Upper lobe of right lung (tissue), 1 donor: ENCODE data around the gene SLC8A3. TPM values are rescaled to one million over a fixed set of nuclear protein-coding genes. Genes with fewer than 3 reads are reported as not detected.
A peak's percentile ranks its signal among the peaks of the same experiment; 100 is the strongest.

Experiments
- ATAC-seq: fragments of 200-7000 bp; cut with Tn5 transposase; one replicate; pipeline ENCODE4 v1.9.1; 2020; ENCODE audit warnings: mild to moderate bottlenecking, moderate library complexity
- DNase-seq: peaks from one replicate; pipeline ENCODE4 v3.0.0-alpha.2; 2020
- H3K27ac ChIP-seq: fragments of 200-600 bp; one replicate; pipeline ENCODE4 v1.8.0; 2022
- H3K27me3 ChIP-seq: fragments of 200-600 bp; one replicate; pipeline ENCODE4 v1.8.0; 2022; ENCODE audit warnings: mild to moderate bottlenecking
- H3K36me3 ChIP-seq: fragments of 200-600 bp; one replicate; pipeline ENCODE4 v1.8.0; 2022
- H3K4me1 ChIP-seq: fragments of 200-600 bp; one replicate; pipeline ENCODE4 v1.8.0; 2022
- H3K4me3 ChIP-seq: fragments of 200-600 bp; one replicate; pipeline ENCODE4 v1.8.0; 2022; ENCODE audit warnings: mild to moderate bottlenecking
- H3K9me3 ChIP-seq: fragments of 200-600 bp; one replicate; pipeline ENCODE4 v1.8.0; 2022
- CTCF ChIP-seq: fragments of 200-600 bp; IDR thresholded peaks from one replicate; pipeline ENCODE4 v1.8.0; 2022; ENCODE audit warnings: antibody characterized with exemption
- intact Hi-C: fragments of 100-400 bp; cut with DNase I; formaldehyde crosslinking; loops from one replicate; pipeline ENCODE4 v1.11.0; 2022
- total RNA-seq: library from RNA; stranded (reverse); fragmentation: NEBNext Ultra II Directional; extraction: Animal tissue kit (Norgen Biotek cat#: 25700); gene quantifications from one replicate; pipeline ENCODE4 v1.2.1, GENCODE V29; 2021
- donor health status: DM: no; HTN: yes; CAD: no; lungs with severe emphysema.

Gene SLC8A3
- total RNA-seq, 1 donor from 2014 or later, result 1.8 TPM

GRCh38 chr14:70048313-70048654 lies 140.5 kb downstream of the SLC8A3 start:
- H3K4me3 ChIP-seq, result no peak overlapping the region
- no peak for TF ChIP-seq CTCF
- no peak overlapping the region for H3K27ac ChIP-seq
- no peaks in the 10 kb centered on the region for H3K36me3 ChIP-seq
- peaks cover 13% of the 10 kb centered on the region for H3K27me3 ChIP-seq
- intact Hi-C loops, result no loop called here
- no peaks in the 10 kb centered on the region for H3K9me3 ChIP-seq
- no peak for DNase-seq
- no peaks in the 10 kb centered on the region for H3K4me1 ChIP-seq
- no peak for ATAC-seq

- no peaks in the 10 kb centered on the region for H3K4me1 ChIP-seq
- intact Hi-C loops, result no loop called here
- no peaks in the 10 kb centered on the region for H3K9me3 ChIP-seq
- ATAC-seq (no peak), DNase-seq (no peak)
- peaks cover 13% of the 10 kb centered on the region for H3K27me3 ChIP-seq
- no peaks in the 10 kb centered on the region for H3K36me3 ChIP-seq
- TF ChIP-seq CTCF, result no peak
- no peak overlapping the region for H3K27ac ChIP-seq
- H3K4me3 ChIP-seq, result no peak overlapping the region
These were observed 141.0 kb downstream of the SLC8A3 start for GRCh38 chr14:70047598-70048312.

- Histone ChIP-seq H3K36me3 (no peaks in the 10 kb centered on the region), H3K27me3 (peaks cover 24% of the 10 kb centered on the region), H3K27ac (no peak overlapping the region), H3K9me3 (no peaks in the 10 kb centered on the region), H3K4me3 (no peak overlapping the region), H3K4me1 (no peaks in the 10 kb centered on the region)
- ATAC-seq, result peak; percentile 89
- intact Hi-C loops, result no loop called here
- DNase-seq, result peak; percentile 82
- peak; percentile 69 for TF ChIP-seq CTCF
These were observed 142.8 kb downstream of the SLC8A3 start for GRCh38 chr14:70045844-70046535.

GRCh38 chr14:70045310-70045709 lies 143.4 kb downstream of the SLC8A3 start:
- ATAC-seq, result no peak
- no peak for TF ChIP-seq CTCF
- H3K9me3 ChIP-seq, result no peaks in the 10 kb centered on the region
- H3K27me3 ChIP-seq, result peaks cover 24% of the 10 kb centered on the region
- no peaks in the 10 kb centered on the region for H3K36me3 ChIP-seq
- intact Hi-C loops, result no loop called here
- no peaks in the 10 kb centered on the region for H3K4me1 ChIP-seq
- H3K4me3 ChIP-seq, result no peak overlapping the region
- no peak for DNase-seq
- H3K27ac ChIP-seq, result no peak overlapping the region

GRCh38 chr14:70043001-70043400 lies 145.8 kb downstream of the SLC8A3 start:
- no peak for TF ChIP-seq CTCF
- intact Hi-C loops, result no loop called here
- ATAC-seq (no peak), DNase-seq (no peak)
- Histone ChIP-seq H3K9me3 (no peaks in the 10 kb centered on the region), H3K4me3 (no peak overlapping the region), H3K36me3 (no peaks in the 10 kb centered on the region), H3K27ac (no peak overlapping the region), H3K4me1 (no peaks in the 10 kb centered on the region), H3K27me3 (peaks cover 24% of the 10 kb centered on the region)
